Activated T-cell treated with anti-CD3 and anti-CD28 coated beads, Interleukin-2, amount 50 U/mL, for 1 hour (primary cell): ENCODE results near the gene OR14J1.
"Not testable (repeated sequence)": the region's sequence is repeated elsewhere in the genome, so short reads cannot be mapped to it uniquely, and the experiment has no call there.

ENCODE experiments used
- DNase-seq: peaks from one replicate; pipeline ENCODE4 v3.0.0-alpha.2; 2020

The OR14J1 gene, protein sequence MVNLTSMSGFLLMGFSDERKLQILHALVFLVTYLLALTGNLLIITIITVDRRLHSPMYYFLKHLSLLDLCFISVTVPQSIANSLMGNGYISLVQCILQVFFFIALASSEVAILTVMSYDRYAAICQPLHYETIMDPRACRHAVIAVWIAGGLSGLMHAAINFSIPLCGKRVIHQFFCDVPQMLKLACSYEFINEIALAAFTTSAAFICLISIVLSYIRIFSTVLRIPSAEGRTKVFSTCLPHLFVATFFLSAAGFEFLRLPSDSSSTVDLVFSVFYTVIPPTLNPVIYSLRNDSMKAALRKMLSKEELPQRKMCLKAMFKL

DNA sequence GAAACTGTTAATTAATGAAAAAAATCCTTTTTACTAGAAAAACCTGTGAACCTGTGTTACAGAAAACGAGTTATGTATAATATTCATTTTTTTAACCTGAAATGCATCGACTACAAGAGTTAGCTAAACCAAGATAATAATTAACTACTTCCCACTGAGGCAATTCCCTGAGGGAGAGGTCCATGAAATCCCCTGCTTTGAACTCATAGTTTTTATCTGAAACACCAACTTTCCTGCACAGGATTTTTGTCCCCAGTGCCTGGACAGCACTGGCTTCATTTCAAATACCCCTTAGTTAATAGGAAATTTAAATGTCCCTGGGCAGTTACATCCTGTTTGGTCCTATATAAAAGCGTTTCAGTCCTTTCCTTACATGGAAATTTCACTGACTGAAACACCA is at the start of gene OR14J1:
OR14J1 (plus strand) TSS at position 386 of the 400 bp plus-strand sequence. CDS start 4,989 bp downstream, outside the sequence.
- DNase-seq: no peak

DNA sequence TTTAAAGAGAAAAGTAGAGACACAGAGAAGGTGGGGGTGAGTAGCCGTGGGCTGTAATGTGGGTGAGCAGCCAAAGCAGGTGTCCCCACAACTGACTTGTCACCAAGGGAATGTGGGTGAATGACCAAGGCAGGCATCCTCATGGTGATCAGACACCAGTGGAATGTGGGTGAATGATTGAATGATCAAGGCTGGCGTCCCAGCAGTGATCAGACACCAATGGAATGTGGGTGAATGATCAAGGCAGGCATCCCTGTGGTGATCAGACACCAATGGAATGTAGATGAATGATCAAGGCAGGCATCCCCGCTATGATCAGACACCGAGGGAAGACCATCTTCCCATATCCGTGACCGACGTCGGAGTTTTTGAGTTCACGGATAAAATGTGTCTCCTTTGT is 49.8 kb upstream of the OR14J1 start:
- DNase-seq: no peak

DNA sequence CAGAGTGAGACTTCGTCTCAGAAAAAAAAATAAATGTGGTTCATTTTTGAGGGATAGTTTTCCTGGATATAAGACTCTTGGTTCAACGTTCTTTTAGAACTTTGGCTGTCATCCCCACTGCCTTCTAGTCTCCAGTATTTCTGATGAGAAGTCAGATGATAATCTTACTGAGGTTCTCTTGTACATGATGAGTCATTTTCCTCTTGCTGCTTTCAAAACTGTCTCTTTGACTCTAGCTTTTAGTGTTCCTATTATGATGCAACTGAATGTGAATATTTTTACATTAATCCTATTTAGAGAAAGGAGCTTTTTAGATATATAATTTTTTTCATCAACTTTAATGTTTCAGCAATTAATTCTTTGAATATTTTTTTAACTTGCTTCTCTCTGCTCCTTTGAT is 46.0 kb upstream of the OR14J1 start:
- no peak for DNase-seq

DNA sequence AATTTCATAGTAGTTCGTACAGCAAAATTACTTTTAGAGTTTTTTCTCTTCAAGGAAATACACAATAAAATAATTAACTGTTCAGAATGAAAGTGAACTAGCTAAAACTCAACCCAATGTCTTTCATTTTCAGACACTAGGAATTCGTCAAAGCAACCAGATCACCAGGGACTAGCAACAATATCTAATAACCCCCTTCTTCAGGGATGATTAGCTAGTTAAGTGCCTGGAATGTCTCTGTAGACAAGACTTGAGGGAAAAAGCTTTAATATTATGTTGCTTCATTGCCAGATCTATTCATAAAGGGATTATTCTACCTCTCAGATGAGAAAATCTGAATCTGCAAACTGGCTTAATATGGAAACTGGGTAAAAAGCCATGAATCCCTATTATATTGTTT is 41.8 kb upstream of the OR14J1 start:
- DNase-seq: no peak

DNA sequence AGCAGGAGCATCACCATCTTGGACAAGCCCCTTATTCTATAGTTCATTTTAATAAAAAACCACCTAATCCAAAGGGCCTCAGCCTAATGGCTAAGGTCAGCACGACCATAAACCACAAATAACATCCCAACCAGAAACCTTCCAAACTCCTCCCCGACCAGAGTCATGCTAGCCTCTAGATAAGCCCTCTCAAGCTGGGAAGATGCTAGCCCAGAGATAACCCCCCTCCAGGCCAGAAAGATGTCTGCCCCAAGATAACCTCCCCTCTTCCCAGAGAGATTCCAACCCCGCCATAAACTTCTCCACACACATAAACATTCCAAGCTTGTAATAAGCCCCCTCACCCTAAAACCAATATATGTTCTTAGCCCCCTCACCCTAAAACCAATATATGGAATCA is 38.5 kb upstream of the OR14J1 start:
- no peak for DNase-seq

DNA sequence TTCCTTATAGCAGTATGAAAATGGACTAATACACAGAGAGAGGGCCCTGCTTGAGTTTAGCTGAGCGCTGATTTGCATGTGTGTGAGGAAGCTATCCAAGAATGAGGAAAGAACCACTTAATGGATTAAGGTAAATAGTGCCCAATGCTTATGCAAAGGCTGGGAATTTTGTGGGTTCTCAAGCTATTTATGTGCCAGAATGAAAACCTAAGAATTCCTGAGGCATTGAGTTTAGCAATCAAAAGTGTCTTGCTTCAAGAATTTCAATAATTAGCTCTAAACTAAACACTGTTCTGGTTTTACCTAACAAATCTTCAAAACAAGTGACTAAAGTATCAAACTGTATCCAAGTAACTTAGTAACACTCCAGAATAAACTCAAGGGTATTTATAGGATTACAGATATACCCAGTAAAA is 7.0 kb upstream of the OR14J1 start:
- DNase-seq: no peak

DNA sequence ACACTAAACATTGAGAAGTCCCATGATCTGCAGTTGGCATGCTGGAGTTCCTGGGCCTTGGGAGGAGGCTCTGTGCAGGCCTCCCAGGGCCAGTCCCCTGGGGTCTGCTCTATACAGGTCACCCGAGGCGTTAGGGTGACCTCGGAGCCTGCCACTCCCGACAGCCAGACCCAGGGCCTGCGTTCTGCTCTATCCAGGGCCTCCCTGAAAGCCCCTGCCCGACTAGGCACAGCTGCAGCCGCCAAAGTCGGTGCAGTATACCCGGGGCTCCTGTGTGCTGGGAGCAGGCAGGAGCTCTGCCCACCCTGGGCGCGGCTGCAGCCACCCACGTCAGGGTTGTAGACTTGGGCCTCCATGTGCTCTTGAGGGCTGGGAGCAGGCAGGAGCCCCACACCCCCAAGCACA is 6.3 kb upstream of the OR14J1 start:
- no peak for DNase-seq

DNA sequence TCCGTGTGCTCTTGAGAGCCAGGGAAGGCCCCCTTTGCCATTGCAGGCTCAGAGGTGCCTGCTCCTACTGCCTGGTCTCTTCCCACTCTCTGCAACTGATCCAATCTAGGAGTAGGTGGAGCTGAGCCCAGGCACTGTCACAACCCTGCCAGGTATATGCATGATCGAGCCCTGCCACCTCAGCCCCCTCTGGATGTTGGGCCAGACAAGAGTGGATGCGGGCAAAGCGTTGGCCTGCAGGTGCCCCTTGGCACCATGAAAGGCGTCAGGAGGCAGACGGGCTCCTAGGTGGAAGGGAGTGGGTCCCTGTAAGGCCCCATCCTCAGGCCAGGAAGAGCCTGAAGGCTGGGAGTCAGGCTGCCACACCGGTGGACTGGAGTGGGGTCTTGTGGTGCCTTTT is 5.9 kb upstream of the OR14J1 start:
- no peak for DNase-seq

DNA sequence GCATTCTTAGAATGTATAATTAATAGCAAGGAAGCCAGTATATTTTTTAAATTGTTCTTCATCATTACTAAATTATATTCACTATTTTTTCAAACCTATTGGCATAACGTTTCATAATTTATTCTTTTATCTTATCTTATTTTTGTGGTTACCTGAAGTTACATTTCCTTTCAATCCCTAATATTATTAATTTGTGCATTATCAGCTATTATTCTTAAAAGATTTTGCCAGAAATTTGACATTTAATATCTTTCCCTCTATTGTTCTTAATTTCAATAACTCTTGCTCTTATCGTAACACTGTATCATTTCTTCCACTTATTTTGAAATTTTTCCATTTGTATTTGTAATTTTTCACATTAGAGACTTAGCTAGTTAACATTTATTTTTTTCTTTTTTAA is 18.4 kb downstream of the OR14J1 start:
- DNase-seq: no peak

DNA sequence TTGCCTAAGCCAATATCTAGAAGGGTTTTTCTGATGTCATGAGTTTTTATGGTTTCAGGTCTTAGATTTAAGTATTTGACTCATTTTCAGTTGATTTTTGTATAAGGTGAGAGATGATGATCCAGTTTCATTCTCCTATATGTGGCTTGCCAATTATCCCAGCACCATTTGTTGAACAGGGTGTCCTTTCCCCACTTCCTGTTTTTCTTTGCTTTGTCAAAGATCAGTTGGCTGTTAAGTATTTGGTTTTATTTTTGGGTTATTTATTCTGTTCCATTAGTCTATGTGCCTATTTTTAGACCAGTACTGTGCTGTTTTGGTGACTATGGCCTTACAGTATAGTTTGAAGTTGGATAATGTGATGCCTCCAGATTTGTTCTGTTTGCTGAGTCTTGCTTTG is 21.8 kb downstream of the OR14J1 start:
- not testable (repeated sequence) for DNase-seq

DNA sequence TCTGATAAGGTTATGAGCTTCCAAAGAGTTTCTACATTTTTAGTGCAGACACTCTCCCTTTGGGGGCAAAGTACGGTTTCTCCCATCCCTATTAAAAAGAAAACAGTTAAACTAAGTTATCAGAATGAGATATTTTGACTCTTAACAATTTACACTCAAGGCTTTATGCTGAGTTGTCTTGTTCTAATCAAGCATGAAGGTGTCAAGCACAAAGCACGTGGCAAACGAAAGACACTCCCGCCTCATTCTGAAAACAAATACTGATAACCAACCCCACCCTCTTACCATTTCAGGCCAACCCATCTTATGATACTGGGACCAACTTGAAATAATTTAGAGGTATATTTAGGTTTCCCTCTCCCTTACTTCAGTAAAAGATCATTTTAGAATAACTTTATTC is 24.3 kb downstream of the OR14J1 start:
- no peak for DNase-seq

DNA sequence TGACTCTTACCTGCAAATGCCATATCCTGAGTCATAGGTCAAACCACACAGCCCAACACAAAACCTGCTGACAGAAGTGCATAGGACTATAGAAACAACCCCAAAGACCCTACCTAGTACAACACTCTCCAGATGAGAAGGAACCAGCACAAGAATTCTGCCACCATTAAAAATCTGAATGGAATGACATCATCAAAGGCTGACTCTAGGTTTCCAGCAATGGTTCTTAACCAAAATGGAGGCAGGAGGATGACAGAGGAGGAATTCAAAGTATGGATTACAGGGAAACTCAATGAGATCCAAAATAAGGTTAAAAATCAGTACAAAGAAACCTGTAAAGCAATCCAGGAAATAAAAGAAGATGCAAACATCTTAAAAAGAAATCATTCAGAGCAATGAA is 31.2 kb downstream of the OR14J1 start:
- DNase-seq: no peak

DNA sequence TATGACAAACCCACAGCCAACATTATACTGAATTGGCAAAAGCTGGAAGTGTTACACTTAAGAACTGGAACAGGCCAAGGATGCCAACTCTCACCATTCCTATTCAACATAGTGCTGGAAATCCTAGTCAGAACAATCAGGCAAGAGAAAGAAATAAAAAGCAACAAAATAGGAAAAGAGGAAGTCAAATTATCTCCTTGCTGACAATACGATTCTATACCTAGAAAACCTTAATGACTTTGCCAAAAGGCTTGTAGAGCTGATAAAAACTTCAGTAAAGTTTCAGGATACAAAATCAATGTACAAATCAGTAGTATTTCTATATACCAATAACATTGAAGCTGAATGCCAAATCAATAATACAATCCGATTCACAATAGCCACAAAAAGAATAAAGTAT is 34.8 kb downstream of the OR14J1 start:
- no peak for DNase-seq

DNA sequence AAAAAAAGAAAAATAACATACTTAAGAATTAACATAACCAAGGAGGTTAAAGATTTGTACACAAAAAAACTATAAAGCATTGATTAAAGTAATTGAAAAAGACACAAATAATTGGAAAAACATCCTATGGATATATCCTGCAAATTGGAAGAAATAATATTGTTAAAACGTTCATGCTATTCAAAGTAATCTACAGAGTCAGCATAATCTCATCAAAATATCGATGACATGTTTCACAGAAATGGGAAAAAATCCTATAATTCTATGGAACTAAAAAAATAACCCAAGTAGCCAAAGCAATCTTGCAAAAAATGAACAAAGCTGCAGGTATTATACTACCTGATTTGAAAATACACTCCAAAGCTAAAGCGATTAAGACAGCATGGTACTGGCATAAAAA is 43.9 kb downstream of the OR14J1 start:
- DNase-seq: no peak

DNA sequence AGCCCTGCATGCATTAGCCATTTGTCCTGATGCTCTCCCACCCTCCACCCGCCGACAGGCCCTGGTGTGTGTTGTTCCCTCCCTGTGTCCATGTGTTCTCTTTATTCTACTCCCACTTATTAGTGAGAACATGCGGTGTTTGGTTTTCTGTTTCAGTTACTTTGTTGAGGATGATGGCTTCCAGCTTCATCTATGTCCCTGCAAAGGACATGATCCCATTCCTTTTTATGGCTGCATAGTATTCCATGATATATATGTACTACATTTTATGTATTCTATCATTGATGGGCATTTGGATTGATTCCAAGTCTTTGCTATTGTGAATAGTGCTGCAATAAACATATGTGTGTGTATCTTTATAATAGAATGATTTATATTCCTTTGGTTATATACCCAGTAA is 47.8 kb downstream of the OR14J1 start:
- DNase-seq: not testable (repeated sequence)

DNA sequence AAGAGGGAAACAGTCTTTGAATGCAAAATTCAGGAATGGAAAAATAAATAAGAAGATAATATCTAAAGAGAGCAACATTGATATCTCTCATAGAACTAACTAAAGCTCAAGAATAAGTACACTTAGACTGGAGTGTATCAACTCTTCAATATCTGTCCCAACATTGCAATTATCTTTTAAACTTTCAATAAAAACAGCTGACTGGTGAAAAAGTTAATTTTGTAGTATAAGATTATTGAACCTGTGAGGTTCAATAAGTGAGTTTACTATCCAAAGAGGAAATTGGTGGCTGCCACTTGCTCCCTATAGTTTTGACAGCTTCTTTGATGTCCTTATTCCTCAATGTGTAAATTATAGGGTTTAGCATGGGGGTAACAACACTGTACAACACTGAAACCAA is 53.5 kb downstream of the OR14J1 start:
- no peak for DNase-seq

DNA sequence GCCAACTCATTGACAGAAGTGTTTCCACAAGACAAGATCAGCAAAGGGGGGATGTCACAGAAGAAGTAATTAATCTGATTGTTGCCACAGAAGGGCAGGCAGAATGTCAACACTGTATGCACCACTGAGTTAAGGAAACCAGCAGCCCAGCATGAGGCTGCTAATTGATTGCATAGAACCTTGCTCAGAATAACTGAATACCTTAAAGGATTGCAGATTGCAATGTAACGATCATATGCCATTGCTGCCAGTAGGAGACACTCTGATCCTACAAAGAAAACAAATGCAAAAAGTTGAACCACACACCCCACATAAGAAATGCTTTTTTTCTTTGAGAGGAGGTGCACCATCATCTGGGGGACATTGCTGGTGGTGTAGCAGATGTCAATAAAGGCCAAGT is 54.1 kb downstream of the OR14J1 start:
- no peak for DNase-seq
